ENCODE results near the gene RHEX.

GRCh38 chr1:206103979-206104378 is 51.0 kb downstream of the RHEX start:
- TF ChIP-seq RAD21 (IDR thresholded peaks at IDR 0.05; ENCODE audit: low read length) (no peak), CTCF (IDR thresholded peaks at IDR 0.05) (no peak), SIN3A (IDR thresholded peaks at IDR 0.05; ENCODE audit: borderline replicate concordance, low read depth, low read length) (no peak), EZH2phosphoT487 (IDR thresholded peaks at IDR 0.05; ENCODE audit: borderline replicate concordance, low read depth) (no peak), RCOR1 (IDR thresholded peaks at IDR 0.05; ENCODE audit: low read length) (no peak), TAF1 (IDR thresholded peaks at IDR 0.05; ENCODE audit: borderline replicate concordance, low read depth, low read length) (no peak), NRF1 (IDR thresholded peaks at IDR 0.05; ENCODE audit: low read depth, low read length) (no peak), YY1 (IDR thresholded peaks at IDR 0.05; ENCODE audit: low read depth) (no peak), CHD2 (IDR thresholded peaks at IDR 0.05; ENCODE audit: low read length, partially characterized antibody) (no peak), REST (IDR thresholded peaks at IDR 0.05; ENCODE audit: low read depth, low read length) (no peak), POLR2AphosphoS5 (IDR thresholded peaks at IDR 0.05; ENCODE audit: low read depth, low read length) (no peak)

Measured in SK-N-SH (cell line).